GM21529 (cell line): ENCODE measurements around the gene BMP6.

Experiments
- ATAC-seq: cut with Tn5 transposase; IDR thresholded peaks from one replicate; pipeline ENCODE4 v1.9.1; 2021; ENCODE audit not compliant: unreplicated experiment

Gene BMP6

DNA sequence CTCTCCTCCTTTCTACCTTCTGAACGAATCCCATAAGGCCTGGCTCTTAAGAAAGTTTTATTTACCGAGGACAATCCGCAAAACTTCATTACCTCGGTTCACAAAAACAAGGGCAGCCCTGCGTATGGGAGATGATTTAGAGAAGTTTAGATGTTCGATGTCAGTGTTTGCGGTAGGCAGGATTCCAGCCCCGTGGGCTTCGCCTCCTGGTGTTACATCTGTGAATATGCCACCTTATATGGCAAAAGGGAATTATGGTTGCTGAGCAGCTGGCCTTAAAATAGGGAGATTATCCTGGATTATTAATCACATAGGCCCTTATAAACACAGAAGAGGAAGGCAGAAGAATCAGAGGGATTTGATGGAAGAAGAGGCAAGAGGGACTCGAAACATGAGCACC, 21.1 kb downstream of the BMP6 start:
- no peak for ATAC-seq

DNA sequence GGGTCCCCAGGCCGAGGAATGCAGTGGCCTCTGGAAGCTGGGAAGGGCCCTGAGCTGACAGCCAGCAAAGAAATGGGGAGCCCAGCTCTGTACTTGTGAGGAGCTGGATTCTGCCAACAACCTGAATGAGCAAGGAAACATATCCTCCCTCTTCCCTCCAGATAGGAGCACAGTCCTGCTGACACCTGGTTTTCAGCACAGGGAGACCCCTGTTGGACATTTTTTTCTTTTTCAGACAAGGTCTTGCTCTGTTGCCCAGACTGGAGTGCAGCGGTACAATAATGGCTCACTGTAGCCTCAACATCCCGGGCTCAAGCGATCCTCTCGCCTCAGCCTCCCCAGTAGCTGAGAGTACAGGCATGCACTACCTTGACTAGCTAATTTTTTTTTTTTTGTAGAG, 21.5 kb downstream of the BMP6 start:
- ATAC-seq = no peak

DNA sequence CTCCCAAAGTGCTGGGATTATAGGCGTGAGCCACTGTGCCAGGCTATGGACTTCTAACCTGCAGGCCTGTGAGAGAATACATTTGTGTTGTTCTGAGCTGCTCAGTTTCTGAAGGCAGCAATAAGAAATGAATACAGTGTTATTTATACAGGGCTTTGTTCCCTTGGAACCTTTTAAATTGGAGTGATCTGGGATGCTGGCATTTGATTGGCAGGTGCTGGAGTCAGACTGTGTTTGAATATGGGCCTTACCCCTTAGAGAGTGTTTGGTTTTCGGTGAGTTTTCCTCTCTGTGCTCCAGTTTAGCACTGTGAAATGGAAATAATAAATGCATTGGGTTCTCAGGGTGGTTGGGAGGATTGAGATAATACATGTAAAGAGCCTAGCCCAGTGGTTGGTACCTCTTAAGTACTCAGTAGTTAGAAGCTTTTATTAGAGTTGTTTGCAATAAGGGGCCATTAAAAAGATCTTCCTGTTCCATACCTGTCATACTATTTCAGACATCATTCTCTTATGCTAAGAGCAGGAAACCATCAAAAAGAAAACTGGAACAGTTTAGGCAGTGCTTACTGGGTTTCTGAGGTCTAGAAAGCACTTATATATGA, 22.1 kb downstream of the BMP6 start:
- ATAC-seq = no peak

DNA sequence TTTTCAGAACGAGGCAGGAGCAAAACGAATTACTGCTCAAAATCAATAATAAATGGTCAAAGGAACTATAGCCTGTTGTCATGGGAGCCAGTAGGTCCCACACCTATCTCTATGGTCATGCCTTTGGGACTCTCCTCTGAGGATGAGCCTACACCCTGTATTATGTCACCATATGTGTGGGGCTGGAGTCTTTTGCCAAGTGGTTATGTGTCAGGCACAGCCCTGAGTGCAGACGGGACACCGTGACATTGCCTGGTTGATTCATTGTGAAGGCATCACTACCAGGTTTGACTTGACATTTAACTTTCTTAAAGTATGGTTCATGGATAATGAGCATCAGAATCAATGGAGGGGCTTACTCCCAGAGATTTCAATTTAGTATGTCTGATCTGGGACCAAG, 23.6 kb downstream of the BMP6 start:
- no peak for ATAC-seq

DNA sequence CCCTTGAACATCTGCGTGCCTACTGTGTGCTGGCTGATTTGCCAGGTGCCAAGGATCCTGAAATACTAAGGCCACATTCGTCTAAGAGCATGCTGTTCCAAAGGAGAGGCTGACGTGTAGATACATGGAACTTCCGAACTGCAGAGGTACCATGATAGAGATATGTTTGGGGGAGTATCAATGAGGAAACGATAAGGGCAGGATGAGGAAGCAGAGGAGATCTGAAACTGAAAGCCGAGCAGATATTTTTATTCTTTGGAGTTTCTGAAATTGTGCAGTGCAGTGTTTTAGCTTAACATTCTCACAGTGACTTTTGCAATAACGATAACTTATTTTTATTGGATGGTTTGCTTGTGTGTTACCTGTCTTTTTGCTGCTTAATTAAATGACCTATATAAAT, 24.3 kb downstream of the BMP6 start:
- ATAC-seq = no peak

DNA sequence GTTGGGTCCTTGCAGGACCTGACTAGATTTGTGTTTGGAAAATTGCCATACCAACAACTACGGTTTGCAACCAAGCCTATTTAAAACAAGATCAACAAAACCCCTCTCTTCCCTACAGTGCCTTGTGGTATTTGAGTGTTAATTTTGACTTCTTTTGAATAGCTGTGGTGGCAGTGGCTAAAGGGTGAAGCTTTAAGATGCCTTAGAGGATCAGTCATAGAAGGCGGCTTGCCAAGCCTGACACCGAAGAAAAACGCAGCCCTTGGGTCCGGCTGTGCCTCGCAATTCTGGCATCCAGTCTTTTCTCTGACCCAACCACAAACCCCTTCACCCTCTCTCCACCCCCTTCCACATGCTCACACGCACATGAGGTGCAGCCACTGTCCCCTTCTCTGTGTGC, 32.6 kb downstream of the BMP6 start:
- ATAC-seq = no peak

DNA sequence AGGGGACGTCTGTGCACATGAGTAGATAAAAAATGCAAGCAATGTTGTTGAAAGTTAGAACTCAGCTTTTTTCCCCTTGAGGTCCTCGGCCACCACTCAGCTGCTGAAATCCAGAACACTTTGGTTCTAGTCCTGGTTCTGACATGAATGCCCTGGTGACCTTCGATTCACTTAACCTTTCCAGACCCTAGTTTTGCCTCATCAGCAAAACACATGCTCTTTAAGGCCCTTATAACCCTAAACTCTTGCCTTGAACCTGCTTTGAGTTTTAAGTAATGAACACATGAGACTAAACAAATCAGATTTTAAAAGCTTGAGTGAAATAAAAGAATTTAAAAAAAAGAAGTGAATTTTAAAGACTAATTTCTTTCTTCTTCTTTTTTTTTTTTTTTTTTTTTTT, 33.4 kb downstream of the BMP6 start:
- no peak for ATAC-seq

DNA sequence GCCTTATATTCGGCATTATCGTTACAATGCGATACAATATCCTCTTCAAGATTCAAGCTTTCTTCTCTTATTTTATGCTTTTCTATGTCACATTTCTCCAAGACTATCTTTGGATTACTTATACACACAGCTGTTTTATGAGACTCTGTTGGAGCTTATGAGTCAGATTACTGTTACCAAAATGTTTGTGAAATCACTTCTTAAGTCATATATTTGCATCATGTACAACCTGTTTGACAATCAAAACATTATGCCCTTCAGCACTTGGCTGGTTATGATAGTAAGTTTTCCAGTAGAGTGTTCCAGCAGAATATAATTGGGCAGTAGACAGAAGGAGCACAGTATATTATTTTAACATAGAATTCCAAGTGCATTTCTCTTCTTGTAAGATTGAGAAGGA, 35.2 kb downstream of the BMP6 start:
- ATAC-seq = no peak

DNA sequence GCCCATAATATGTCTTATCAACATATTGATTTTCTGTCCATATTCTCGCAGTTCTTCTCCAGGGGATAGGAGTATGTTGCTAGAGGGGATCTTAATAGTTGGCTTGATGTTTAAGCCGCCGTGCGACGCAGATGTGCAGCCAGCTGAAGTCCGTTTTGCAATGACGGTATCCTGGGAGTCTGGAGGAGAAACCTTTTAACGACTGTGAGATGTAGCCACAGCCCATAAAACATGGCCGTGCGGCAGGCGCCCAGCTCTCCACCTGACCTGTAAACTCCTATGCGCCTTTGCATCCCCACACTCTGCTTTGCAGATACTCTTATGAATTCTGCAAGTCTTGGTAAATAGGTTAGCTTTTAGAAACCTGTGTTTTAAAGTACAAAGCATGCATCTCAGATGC, 36.9 kb downstream of the BMP6 start:
- ATAC-seq = no peak

DNA sequence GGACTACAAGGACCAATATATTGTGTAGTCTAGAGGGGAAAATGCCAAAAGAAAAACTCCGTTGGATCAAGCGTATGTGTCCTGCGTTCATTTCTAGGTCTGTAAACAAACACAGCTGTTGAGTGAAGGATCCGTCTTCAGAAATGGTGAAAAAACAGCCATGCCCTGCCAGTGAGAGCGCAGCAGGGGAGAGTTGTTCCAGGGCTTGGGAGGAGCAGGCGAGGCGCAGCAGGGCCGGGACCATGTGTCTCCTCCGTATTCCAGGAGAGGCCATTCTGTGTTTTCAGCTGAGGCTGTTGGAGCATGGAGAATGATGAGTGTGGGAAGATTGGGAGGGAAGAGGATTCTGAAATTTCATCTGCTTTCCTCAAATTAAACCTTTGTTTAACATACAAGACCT, 38.0 kb downstream of the BMP6 start:
- no peak for ATAC-seq

DNA sequence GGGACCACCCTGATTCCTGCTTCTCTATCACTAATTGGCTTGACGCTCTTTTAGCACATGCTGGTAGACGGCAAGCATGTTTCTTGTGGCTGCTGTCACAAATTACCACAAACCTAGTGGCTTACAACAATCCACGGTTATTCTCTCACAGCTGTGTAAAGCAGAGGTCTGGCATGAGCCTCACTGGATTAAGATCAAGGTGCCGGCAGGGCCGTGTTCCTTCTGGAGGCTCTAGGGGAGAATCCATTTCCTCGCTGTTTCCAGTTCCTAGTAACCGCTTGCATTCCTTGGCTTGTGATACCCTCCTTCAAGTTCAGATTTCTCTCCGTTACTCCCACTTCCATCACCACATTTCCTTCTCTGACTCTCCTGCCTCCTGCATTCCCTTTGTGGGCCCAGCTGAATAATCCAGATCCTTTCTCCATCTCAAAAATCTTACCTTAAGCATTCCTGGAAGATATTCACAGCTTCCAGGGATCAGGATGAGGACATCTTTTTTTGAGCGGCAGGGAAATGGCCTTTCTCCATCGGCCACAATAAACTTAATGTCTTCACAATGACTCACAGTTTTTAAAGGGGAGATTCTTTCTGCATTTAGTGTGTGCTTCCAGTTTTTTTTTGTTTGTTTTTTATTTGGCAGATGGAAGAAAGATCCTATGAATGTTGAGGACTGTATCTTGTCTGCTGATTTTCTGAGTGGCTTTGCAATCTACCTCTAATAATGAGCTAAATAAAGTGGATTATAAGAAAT, 39.9 kb downstream of the BMP6 start:
- no peak for ATAC-seq

DNA sequence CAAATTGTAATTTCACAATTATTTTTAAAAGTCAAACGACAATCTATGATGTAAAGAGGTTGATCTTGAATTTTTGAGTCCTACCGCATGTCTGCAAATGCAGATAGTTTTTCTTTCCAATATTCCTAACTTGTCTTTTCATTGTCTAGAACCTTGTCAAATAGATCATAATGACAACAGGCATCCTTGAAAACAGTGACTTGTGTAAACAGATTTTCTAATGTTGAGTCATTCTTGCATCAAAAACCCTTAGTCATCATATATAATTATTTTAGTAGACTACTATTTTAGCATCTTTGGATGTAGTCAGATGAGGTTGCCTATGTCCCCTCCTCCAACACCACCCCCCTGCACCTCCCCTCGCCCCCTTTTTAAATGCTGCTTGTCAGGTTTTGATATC, 43.8 kb downstream of the BMP6 start:
- no peak for ATAC-seq

DNA sequence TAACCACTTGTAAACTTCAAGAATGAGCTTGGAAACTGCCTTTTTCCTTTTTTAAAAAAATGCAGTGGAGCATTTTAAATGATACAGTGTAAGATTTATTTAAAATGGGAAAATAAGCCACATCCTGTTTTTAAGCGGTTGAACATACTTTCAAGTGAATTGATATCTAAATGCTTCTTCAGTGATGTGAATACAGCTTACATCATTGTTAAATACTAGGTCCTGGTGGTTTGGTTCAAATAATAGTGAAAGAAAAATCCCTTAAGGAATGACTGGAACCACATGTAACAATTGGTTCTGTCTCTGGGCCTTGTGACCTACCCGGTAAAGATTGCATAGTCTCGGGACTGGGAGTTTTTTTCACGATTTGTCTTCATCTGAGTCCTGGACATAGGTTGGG, 44.2 kb downstream of the BMP6 start:
- no peak for ATAC-seq

DNA sequence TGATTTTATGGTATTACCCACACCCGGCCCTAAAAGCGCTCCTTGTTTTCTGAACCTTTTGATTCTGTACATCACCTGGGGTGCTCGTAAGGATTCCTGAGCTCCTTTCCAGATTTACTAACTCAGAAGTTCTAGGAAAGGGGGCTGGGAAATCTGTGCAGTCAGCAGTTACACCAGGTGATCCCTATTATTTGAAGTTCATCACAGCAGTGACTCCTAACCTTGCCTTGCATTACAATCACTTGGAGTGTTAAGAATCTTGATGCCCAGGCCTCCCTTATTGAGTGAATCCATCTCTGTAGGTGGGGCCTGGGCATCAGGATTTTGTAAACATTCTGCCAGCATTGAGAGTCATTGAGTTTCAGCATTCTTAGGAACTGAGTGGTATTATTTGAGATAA, 44.7 kb downstream of the BMP6 start:
- no peak for ATAC-seq

DNA sequence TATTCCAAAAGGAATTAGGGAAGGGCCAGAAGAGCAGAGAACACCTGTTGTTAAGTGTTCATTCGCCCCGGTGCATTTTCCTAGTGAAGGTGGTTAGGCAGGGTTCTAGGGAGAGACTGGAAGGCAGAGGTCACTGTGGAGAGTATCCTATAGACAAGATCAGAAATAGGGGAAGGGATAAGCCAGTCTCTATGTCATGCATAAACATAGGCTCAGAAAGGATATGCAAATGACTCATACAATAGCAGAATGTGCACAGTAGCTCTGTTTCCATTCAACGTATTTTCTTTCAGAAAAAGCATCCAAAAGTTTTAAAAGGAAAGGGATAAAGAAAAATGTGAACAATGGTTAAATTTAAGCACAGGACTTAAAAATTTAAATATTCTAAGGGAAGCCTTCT, 47.4 kb downstream of the BMP6 start:
- no peak for ATAC-seq

DNA sequence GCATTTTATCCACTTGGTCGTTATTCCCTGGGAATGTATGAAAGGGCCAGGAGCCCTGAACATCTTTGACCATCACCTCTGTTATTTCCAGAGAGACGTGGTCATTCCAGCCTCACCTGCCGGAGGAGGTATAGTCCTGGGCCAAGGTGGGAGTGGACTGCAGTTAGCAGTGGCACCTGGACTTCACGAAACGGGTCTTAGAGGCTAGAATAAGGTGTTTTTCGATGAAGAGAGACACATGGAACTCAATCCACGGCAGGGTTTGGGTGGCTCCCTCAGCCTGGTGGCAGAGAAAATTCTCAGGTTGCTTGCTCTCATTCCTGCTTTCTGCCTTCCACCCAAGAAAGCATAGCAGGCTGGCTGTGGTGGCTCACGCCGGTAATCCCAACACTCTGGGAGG, 48.0 kb downstream of the BMP6 start:
- ATAC-seq = no peak

DNA sequence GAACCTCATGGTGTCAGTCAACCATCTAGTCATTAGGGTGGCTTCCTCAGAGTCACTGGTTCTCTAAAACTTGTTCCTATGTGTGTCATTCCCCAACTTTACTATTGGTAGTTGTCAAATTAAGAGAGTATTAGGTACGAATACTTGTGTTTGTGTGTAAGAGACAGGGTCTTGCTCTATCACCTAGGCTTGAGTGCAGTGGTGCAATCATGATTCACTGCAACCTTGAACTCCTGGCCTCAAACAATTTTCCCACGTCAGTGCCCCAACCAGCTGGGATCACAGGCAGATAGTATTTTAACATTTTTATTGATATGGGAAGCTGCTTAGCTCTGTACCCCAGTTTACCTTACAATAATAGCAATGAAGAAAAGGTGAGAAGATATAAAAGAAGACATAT, 50.6 kb downstream of the BMP6 start:
- no peak for ATAC-seq

DNA sequence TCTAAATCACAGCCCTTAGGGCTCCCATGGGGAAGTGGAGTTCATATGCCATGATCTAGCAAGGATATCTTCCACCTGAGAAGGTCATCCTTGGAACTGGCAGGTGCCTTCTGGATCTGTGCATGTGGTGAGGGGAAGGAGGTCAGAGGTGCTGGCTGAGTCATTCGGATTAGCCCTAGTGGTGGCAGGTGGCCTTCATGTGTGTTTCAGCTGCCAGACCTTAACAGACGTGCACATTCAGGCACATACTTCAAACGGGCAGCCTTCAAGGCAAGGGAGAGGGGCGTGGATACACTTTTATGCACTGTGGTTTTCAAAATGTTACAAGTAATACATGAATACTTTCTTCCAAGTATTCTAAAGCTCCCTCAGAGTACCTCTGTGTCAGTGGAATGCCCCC, 51.2 kb downstream of the BMP6 start:
- no peak for ATAC-seq

DNA sequence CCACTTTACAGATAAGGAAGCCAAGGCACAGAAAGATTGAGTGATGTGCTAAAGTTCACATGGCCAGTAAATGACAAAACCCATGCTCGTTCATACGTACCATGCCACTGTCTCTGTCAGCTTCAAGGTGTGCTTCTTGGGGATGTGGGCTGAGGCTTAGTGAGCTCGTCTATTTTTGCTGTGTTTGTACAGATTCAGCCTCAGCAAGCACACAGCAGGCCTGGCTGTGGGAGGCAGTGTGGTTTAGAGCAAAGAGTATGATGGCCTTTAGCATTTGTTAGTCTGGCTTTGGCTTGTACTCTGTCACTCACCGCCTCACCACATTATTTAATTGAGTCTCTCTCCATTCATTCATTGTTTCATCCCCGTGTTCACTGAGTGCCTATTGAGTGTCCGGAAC, 55.3 kb downstream of the BMP6 start:
- ATAC-seq = no peak

DNA sequence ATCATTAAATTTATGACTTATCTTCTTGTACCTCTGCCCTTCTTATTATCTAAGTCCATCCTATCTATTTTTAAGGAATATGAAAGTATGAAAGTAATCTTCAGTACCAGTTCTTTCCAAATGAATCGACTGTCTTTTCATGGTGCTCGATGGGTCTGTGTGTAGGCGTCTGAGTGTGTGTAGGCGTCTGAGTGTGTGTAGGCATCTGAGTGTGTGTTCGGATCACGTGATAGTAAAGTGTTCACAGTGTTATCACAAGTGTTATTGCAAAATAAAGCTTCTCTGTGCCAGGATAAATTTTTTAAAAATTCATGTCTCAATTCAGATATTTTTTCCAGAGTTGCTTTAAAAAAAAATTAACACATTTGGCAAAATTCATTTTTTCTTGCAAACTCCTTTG, 58.3 kb downstream of the BMP6 start:
- no peak for ATAC-seq

DNA sequence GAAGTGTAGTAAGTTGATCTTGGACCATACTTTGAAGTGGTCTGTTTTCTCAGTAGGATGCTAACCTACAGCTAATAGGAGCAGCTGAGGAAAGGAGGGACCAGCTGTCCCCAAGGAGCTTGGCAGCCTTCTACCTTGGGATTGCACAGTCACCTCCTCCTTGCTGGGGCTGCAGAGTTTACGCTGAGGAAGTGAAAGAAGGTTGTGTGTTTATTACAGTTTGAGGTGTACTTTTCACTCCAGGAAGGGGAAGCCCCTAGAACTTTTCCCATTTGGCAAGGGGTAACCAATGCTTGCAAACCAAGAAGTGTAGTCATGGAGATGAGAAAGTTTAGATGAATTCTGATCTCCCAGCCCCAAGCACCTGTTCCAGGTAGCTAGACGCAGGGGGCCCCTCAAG, 58.8 kb downstream of the BMP6 start:
- peak; percentile 87 for ATAC-seq

DNA sequence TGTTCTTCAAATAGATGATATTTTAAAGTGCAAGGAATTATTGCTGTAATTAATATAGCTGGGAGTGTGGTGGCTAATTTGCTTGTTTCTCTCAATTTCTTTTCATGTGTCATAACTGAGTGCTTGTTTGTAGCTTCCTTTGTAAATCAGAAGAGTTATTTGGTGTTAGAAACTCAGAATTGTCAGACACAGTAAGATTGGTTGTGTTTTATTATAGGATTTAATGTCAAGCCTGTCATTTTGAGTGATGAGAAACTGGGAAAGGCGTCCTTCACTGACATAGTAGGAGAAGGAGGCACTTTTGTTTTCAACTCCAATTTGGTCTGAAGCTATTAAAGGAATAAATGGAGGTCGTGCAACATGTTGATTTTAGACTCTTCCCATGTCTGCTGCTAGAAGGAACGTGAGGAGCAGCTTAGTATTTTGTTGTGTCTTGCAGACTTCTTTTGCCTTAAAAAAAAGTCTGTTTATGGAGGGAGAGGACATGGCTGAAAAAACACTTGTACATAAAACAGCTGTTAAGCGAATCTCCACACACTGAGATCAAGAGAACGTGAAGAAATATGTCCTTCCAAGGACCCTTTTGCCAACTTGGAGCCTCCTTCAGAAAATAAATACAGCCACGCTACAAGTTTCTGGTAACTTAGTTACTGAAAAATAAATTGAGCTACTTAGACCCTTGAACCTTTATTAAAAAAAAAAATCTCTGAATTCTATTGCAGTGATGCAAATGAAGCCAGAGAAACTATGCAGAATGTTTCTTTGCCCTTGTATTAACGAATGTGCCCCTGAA, 59.5 kb downstream of the BMP6 start:
- no peak for ATAC-seq
